ENCODE results near the gene C1orf116.

C1orf116 gene

DNA sequence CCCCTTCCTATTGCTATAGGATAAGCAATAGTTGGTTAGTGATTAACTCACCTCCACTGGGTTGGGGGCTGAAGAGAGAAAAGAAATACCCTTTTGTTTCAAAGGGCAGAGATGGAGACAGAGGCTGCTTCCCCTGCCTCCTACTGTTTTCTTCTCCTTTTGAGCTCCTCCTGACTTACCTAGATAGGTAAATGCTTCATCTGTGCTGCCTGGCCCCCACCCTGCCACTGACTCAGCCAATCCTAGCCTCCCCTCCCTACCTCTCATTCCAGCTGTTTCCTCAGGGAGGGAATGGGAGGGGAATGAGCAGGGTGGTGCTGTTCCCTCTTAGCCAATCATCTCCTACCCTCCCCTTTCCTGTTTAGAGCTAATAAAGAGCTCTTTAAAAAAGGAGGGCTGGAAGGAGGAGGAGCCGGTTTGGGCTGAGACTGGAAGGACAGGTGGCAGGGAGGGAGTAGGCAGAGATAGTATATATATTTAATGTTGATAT lies at the start of gene C1orf116:
C1orf116 (minus strand) TSS at position 229 of the 490 bp plus-strand sequence. CDS start 5,158 bp downstream, outside the sequence.
- ATAC-seq: no peak; the same call in 2 of the 3 replicates
- TF ChIP-seq RARB (CRISPR knock-in tag; IDR thresholded peaks at IDR 0.05) (no peak), ZFP3 (CRISPR knock-in tag; IDR thresholded peaks at IDR 0.05) (no peak)
- TF ChIP-seq, protein P1, sequence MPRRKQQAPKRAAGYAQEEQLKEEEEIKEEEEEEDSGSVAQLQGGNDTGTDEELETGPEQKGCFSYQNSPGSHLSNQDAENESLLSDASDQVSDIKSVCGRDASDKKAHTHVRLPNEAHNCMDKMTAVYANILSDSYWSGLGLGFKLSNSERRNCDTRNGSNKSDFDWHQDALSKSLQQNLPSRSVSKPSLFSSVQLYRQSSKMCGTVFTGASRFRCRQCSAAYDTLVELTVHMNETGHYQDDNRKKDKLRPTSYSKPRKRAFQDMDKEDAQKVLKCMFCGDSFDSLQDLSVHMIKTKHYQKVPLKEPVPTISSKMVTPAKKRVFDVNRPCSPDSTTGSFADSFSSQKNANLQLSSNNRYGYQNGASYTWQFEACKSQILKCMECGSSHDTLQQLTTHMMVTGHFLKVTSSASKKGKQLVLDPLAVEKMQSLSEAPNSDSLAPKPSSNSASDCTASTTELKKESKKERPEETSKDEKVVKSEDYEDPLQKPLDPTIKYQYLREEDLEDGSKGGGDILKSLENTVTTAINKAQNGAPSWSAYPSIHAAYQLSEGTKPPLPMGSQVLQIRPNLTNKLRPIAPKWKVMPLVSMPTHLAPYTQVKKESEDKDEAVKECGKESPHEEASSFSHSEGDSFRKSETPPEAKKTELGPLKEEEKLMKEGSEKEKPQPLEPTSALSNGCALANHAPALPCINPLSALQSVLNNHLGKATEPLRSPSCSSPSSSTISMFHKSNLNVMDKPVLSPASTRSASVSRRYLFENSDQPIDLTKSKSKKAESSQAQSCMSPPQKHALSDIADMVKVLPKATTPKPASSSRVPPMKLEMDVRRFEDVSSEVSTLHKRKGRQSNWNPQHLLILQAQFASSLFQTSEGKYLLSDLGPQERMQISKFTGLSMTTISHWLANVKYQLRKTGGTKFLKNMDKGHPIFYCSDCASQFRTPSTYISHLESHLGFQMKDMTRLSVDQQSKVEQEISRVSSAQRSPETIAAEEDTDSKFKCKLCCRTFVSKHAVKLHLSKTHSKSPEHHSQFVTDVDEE (CRISPR knock-in tag; IDR thresholded peaks at IDR 0.05): no peak

DNA sequence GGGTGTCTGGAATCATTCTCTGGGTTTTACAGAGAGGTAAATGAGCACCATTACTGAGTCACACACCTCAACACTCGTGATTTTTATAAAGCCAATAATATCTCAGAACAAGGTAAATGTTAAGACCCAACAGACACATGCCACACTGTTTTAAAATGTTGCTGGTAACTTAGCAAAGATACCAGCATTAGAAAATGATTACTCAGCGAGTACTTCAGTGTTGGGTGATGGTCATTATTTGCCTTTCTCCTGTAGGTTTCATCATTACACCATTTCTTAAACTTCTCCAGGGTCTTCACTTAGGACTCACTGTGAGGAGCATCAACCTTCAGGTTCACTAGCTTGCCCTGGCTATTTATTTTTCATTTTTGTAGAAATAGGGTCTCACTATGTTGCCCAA lies 49.2 kb upstream of the C1orf116 start:
- no peak for ATAC-seq
- TF ChIP-seq, protein P2, sequence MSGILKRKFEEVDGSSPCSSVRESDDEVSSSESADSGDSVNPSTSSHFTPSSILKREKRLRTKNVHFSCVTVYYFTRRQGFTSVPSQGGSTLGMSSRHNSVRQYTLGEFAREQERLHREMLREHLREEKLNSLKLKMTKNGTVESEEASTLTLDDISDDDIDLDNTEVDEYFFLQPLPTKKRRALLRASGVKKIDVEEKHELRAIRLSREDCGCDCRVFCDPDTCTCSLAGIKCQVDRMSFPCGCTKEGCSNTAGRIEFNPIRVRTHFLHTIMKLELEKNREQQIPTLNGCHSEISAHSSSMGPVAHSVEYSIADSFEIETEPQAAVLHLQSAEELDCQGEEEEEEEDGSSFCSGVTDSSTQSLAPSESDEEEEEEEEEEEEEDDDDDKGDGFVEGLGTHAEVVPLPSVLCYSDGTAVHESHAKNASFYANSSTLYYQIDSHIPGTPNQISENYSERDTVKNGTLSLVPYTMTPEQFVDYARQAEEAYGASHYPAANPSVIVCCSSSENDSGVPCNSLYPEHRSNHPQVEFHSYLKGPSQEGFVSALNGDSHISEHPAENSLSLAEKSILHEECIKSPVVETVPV (CRISPR knock-in tag; IDR thresholded peaks at IDR 0.05): no peak
- TF ChIP-seq ARNTL (CRISPR knock-in tag; IDR thresholded peaks at IDR 0.05; ENCODE audit: borderline replicate concordance, low read depth) (no peak), ISL1 (CRISPR knock-in tag; IDR thresholded peaks at IDR 0.05) (no peak), ESRRG (CRISPR knock-in tag; IDR thresholded peaks at IDR 0.05) (no peak), ZC3H10 (CRISPR knock-in tag; IDR thresholded peaks at IDR 0.05) (no peak), GLIS3 (CRISPR knock-in tag; IDR thresholded peaks at IDR 0.05) (no peak), CSDC2 (CRISPR knock-in tag; IDR thresholded peaks at IDR 0.05) (no peak), BACH2 (CRISPR knock-in tag; IDR thresholded peaks at IDR 0.05; ENCODE audit: borderline replicate concordance) (no peak), TOX (CRISPR knock-in tag; IDR thresholded peaks at IDR 0.05; ENCODE audit: borderline replicate concordance) (no peak)

DNA sequence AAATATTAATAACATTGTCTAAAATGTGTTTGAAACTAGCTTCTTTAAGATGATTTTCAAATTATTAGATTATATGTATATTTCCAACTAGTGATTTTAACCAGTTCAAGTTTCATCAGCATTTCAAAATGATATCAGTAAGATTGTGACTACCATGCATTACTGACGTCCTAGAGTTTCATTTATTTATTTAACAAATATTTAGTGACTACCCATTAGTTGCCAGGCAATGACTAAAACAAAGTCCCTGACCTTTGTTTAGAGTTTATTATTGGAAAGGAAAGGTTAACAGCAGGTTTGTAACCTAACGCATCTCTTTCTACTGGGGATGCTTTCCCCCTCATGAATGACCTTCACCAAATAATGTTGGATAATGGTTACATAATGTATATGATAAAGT lies 48.5 kb upstream of the C1orf116 start:
- no peak for TF ChIP-seq ZNF70 (CRISPR knock-in tag; IDR thresholded peaks at IDR 0.05)
- no peak for TF ChIP-seq RARB (CRISPR knock-in tag; IDR thresholded peaks at IDR 0.05)
- no peak for TF ChIP-seq ZFP3 (CRISPR knock-in tag; IDR thresholded peaks at IDR 0.05)
- TF ChIP-seq, protein P1 (CRISPR knock-in tag; IDR thresholded peaks at IDR 0.05): no peak
- no peak for TF ChIP-seq ARNTL (CRISPR knock-in tag; IDR thresholded peaks at IDR 0.05; ENCODE audit: borderline replicate concordance, low read depth)
- no peak for TF ChIP-seq PPARA (CRISPR knock-in tag; IDR thresholded peaks at IDR 0.05; ENCODE audit: borderline replicate concordance)
- TF ChIP-seq, protein P3, sequence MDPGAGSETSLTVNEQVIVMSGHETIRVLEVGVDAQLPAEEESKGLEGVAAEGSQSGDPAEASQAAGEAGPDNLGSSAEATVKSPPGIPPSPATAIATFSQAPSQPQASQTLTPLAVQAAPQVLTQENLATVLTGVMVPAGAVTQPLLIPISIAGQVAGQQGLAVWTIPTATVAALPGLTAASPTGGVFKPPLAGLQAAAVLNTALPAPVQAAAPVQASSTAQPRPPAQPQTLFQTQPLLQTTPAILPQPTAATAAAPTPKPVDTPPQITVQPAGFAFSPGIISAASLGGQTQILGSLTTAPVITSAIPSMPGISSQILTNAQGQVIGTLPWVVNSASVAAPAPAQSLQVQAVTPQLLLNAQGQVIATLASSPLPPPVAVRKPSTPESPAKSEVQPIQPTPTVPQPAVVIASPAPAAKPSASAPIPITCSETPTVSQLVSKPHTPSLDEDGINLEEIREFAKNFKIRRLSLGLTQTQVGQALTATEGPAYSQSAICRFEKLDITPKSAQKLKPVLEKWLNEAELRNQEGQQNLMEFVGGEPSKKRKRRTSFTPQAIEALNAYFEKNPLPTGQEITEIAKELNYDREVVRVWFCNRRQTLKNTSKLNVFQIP (CRISPR knock-in tag; IDR thresholded peaks at IDR 0.05; ENCODE audit: borderline replicate concordance, low read depth): no peak
- no peak for TF ChIP-seq ESRRG (CRISPR knock-in tag; IDR thresholded peaks at IDR 0.05)
- ATAC-seq: no peak

DNA sequence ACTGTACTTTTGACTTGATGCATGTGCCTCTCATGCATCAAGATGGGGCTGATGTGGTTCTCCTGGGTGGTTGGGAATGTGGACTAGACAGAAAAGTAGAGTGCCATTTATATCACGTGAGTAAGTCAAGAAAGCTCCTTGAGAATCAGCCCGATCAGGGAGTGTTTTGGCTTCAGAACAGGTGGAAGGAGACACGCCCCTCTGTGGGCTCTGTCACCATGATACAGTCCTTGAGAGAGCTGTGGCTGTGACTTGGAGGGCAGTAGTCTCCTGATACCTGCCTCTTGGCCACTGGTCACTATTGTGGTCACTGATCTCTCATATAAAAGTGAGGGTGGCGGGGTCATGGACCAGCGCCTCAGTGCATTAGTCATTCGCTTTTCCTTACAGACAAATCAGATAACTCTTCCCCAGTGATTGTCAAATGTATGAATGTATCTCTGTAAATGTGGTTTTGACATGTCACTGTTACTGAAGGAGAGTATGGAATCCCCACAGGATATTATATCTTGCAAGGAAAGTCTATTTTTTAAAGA lies 47.2 kb upstream of the C1orf116 start:
- no peak for ATAC-seq
- TF ChIP-seq SNAI2 (CRISPR knock-in tag; IDR thresholded peaks at IDR 0.05) (no peak), ZFP3 (CRISPR knock-in tag; IDR thresholded peaks at IDR 0.05) (no peak), ESRRG (CRISPR knock-in tag; IDR thresholded peaks at IDR 0.05) (no peak), PPARA (CRISPR knock-in tag; IDR thresholded peaks at IDR 0.05; ENCODE audit: borderline replicate concordance) (no peak), TCF4 (CRISPR knock-in tag; IDR thresholded peaks at IDR 0.05; ENCODE audit: borderline replicate concordance) (no peak), ISL1 (CRISPR knock-in tag; IDR thresholded peaks at IDR 0.05) (no peak), OSR1 (CRISPR knock-in tag; IDR thresholded peaks at IDR 0.05) (no peak), ZFP30 (CRISPR knock-in tag; IDR thresholded peaks at IDR 0.05) (no peak)
- TF ChIP-seq, protein P3 (CRISPR knock-in tag; IDR thresholded peaks at IDR 0.05; ENCODE audit: borderline replicate concordance, low read depth): no peak
- TF ChIP-seq, protein P1 (CRISPR knock-in tag; IDR thresholded peaks at IDR 0.05): no peak

All from SK-N-SH treated with all-trans-retinoic acid at 6 μM for 48 hours (cell line).